Stimulated activated CD4-positive, alpha-beta T cell treated with anti-CD3 and anti-CD28 coated beads, TNF-alpha, amount 100 ng/mL, for 24 hours (primary cell): ENCODE measurements around the gene SCD5.
"Not testable (repeated sequence)": the region's sequence is repeated elsewhere in the genome, so short reads cannot be mapped to it uniquely, and the experiment has no call there.

Experiments
- DNase-seq, 3 experiments: peaks; one replicate each; pipeline ENCODE4 v3.0.0-alpha.2; 2020; ENCODE audit warnings: low read depth in 3 of 3

SCD5 gene

GRCh38 chr4:82798168-82799005 is at the start of gene SCD5:
SCD5 (minus strand) TSS chr4:82798796; CDS start chr4:82798537, 259 bp downstream.
- DNase-seq = peak in 2 of 3 experiments; percentile 31 to 65

GRCh38 chr4:82842593-82842992 is 44.0 kb upstream of the SCD5 start:
- DNase-seq = no peak

- DNase-seq = no peak
Measured at GRCh38 chr4:82839624-82840023, 41.0 kb upstream of the SCD5 start.

- no peak for DNase-seq
Measured at GRCh38 chr4:82833696-82834313, 35.2 kb upstream of the SCD5 start.

GRCh38 chr4:82833060-82833459 is 34.5 kb upstream of the SCD5 start:
- DNase-seq = not testable (repeated sequence)

- no peak for DNase-seq
Measured at GRCh38 chr4:82825425-82825824, 26.8 kb upstream of the SCD5 start.

- no peak for DNase-seq
Measured at GRCh38 chr4:82823062-82823461, 24.5 kb upstream of the SCD5 start.

- no peak for DNase-seq
Measured at GRCh38 chr4:82820689-82821088, 22.1 kb upstream of the SCD5 start.

GRCh38 chr4:82818664-82819662 is 20.4 kb upstream of the SCD5 start:
- DNase-seq = no peak

- not testable (repeated sequence) for DNase-seq
Measured at GRCh38 chr4:82816874-82817273, 18.3 kb upstream of the SCD5 start.

GRCh38 chr4:82814034-82814433 is 15.4 kb upstream of the SCD5 start:
- DNase-seq = no peak

GRCh38 chr4:82811838-82812341 is 13.3 kb upstream of the SCD5 start:
- DNase-seq = no peak

- no peak for DNase-seq
Measured at GRCh38 chr4:82811392-82811791, 12.8 kb upstream of the SCD5 start.

- DNase-seq = no peak
Measured at GRCh38 chr4:82810176-82810575, 11.6 kb upstream of the SCD5 start.

GRCh38 chr4:82809619-82810018 is 11.0 kb upstream of the SCD5 start:
- no peak for DNase-seq

- no peak for DNase-seq
Measured at GRCh38 chr4:82803746-82804145, 5.2 kb upstream of the SCD5 start.

GRCh38 chr4:82802911-82803310 is 4.3 kb upstream of the SCD5 start:
- no peak for DNase-seq

- no peak for DNase-seq
Measured at GRCh38 chr4:82801910-82802521, 3.4 kb upstream of the SCD5 start.

- no peak for DNase-seq
Measured at GRCh38 chr4:82799006-82799881, 648 bp upstream of the SCD5 start.

GRCh38 chr4:82797405-82798111 is 1.0 kb downstream of the SCD5 start:
- no peak for DNase-seq
